GM18951 (cell line): ENCODE data around the gene PYGM.

ENCODE experiments used
- POLR2A ChIP-seq: IDR thresholded peaks from 4 replicates; pipeline ENCODE4 v1.6.1; 2011; ENCODE audit warnings: mild to moderate bottlenecking; ENCODE audit not compliant: insufficient read length, insufficient read depth; ENCODE audit errors: extremely low read depth
- in situ Hi-C: fragments of 300-500 bp; cut with MboI; formaldehyde crosslinking; loops from one replicate; pipeline ENCODE4 v1.12.0; 2022; ENCODE audit warnings: low sequenced_read_pairs, mixed read lengths, inconsistent platforms; ENCODE audit not compliant: unreplicated experiment

PYGM gene

DNA sequence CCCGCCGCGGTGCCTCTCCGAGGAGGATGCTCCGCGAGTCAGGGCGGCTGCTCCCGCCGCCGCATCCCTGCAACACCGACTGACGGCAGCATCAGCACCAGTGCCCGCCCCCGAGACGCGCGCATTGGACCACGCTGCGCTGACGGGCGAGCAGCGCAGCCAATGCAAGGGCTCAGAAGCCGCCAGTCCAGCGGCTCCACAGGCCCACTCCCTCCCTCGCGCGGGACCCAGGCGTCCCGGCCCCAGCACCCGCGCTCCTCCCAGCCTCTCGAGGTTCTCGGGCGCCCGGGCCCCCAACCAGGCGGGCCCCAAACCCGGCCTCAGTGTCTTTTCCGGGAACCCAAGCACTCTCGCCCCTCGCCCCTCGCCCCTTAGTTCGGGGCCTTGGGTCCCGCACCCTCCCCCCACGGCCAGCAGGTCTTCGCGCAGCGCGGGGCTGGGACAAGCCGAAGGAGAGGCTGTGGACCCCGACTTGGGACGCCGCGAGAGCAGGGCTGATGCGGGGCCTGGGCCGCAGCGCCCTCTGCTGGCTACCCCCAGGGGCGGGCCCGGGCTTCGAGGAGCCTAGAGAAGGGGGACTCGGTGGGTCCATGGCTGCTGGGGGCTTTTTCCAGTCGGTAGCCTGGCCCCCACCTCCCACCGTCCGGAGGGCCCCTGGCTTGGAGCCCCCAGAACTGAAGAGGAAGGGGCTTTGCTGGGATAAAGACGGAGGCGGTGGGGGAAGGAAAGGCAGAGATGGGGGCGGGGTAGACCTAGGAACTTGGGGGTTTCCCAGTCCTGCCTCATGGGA lies 36.5 kb downstream of the PYGM start, which contains the start of gene NRXN2:
NRXN2 (minus strand) TSS at position 81 of the 790 bp plus-strand sequence. CDS start 9,498 bp downstream, outside the sequence.
- peak; percentile 41 for TF ChIP-seq POLR2A
- in situ Hi-C loops = no loop called here

DNA sequence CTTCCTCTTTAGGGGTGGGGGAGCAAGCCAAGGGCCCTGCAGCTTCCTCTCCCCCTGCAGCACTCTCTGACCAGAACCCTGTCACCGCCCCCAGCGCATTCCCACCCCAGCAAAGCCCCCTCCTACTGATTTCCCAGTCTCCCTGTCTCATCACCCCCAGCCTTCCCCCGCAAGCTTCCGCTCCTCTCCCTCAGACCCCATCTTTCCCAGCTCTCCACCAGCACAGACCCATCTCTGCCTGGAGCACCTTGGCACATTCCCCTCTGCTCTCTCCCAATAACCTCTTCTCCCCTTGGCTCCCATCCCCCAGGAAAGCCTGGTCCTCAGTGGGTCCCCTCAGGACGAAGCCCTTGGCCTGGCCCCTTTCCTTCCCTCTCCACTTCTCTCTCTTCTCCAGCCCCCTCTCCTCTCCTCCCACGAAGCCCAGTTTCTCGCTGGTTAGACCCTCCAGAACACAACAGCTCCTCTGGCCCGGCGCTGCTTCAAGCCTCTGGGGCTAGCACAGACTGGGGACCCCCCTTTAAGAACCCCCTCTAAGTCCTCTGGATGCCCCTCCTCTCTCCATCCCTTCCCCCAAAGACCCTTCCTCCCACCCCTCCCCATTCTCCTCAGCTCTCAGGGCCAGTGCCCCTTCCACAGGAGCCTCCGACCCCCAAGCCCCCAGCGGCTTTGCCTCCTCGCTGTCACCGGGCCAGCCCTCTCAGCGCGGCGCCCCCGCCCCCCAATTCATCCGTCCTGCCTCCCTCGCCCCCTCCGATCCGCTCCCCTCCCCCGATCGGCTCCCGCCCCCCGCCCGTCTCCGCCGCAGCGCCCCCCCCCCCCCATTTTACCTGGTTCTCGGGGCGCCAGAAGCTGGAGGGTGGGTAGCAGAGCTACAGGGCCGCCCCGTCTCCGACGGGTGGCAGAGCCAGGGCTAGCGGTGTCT lies 37.4 kb downstream of the PYGM start:
- in situ Hi-C loops = no loop called here
- TF ChIP-seq POLR2A = no peak

DNA sequence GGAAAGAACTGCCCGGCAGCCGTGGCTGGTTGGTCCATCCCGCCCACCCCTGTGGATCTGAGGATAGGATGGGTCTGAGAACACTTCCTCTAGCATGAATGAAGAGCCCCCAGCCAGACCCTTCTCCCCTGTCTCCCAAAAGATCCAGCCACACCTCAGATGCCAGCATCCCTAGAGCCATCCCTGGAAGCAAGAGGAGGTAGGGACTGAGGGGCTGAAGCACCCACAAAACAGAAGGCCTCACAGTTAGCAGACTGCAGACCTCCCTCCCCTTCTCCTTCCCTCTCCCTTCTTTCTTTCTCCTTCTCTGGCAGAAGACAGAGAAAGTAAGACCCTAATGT lies 38.4 kb downstream of the PYGM start:
- no peak for TF ChIP-seq POLR2A

DNA sequence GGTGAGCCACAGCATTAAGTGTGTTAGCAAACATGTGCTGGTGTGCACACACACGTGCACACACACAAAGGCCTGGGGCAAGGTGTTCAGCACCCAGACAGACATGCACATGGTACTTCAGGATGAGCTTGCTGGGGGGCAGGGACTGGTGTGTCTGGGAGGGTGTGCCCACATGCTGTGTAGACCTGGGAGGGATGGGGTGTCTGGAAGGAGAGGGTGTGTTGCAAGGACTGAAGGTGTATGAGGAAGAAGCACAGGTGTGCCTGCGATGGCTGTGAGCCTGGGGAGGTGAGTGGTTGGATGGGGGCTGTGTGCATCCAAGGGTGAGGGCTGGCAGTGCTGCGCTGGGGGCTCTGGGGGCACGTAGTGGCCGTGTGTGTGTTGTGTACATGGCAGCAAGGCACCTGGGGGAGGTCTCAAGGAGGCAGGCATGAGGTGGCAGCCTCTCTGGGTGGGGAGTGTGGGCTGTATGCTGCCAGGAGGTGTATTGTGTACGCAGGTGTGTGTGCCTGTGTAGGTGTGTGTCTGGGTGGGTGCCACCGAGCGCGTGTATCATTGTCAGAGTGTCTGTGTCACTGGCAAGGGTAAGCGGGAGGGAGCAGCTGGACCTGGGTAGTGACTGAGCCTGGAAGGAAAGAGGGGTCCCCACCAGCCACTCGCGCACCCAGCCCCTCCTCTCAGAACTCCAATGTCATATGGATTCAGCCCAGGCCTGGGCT lies 39.0 kb downstream of the PYGM start:
- TF ChIP-seq POLR2A = no peak
- in situ Hi-C loops = no loop called here

More for the DNA sequence above, 38.4 kb downstream of the PYGM start:
- in situ Hi-C loops = no loop called here

DNA sequence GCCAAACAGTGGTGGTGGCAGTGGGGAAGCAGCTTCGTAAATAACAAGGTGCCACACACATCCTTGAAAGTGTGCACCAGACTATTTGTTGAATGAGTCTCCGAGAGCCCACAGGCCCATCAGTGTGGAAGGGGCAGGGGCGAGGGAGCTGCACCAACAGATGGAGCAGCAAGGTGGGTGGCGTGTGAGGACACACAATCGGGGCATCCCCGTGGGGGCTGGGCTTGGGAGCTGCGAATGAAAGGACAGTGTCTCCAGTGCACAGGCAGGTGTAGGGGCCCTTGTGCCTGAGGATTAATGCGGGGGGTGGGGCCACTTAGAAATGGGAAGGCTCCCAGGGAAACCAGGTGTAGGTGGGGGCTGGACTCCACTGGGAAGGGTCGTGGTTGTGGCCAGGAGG lies 39.6 kb downstream of the PYGM start:
- TF ChIP-seq POLR2A = no peak
- in situ Hi-C loops = no loop called here

DNA sequence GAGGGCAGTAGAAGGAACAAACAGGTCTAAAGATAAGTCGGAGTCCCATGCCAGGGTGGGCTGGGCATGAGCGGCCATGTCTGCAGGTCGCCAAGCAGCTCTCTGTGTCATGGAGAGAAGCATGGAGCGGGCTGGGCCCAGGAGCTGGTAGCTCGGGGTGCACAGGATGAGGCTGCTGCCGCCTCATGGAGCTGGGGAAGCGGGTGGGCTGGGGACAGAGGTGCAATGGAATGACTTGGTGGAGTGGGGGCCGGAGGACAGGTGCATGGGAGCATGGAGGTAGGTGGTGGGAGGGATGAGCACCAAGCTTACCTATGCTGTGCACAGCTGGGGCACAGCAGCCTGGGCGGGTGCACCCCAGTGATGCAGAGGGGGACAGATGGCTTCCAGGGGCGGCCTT lies 40.4 kb downstream of the PYGM start:
- in situ Hi-C loops = no loop called here
- TF ChIP-seq POLR2A = no peak

DNA sequence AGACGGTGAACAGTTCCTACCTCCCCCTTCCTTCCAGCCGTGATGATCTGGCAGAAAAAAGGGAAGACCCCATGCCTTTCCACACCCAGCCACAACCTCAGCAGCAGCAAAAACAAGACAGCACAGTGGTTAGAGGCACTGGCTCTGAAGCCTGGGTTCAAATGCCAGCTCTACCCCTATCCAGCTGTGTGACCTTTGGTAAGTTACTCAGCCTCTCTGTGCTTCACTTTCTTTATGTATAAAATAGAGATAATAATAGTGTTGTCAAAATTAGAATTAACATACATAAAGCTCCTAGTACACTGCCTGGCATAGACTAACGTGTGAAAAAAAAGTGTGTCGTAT lies 41.0 kb downstream of the PYGM start:
- TF ChIP-seq POLR2A = no peak

DNA sequence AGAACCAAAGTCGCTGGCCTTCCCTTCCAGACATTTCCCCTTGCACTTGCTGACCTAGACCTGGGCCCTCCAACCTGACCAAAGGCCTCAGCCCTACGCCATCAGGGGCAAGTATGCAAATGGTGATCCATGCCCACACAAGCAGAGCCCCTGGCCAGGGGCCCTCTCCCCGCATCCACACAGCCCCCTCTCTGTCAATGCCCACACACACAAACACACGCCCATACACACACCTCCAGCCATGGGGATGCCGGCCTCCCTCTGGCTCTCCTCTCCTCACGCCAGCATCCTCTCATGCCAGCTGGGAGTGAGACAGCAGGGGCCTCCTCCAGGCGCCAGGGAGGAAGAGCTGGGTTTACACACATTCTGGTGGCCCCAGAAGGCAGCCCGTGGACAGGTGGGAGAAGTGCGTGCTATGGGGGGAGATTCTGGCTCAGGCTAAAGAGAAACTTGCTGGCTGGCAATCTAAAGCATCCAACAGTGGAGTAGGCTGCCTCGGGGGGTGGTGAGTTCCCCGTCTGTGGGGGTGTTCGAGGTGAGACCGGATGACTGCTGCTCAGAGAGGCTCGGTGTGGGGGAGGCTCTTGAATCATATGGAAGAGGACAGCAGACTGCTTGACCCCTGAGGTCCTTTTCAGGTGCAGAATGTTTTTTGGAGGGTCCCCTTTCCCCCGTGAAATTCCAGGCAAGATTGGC lies 41.5 kb downstream of the PYGM start:
- in situ Hi-C loops = no loop called here
- TF ChIP-seq POLR2A = no peak

More for the DNA sequence above, 41.0 kb downstream of the PYGM start:
- in situ Hi-C loops = no loop called here

DNA sequence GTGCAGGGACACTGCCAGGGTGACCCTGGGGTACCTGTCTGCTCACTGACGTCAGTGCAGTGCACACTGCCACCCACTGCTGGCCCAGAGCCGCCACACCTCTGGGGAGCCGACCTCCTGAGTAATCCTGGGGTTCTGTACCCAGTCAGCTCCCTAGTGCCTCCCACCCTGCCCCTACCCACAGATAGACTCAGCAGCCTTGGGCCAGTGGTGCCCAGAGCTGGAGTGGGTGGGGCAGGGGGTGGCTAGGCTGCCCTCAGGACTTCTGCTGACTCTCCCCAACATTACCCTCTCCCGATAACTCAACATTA lies 42.6 kb downstream of the PYGM start:
- in situ Hi-C loops = no loop called here
- TF ChIP-seq POLR2A = no peak

DNA sequence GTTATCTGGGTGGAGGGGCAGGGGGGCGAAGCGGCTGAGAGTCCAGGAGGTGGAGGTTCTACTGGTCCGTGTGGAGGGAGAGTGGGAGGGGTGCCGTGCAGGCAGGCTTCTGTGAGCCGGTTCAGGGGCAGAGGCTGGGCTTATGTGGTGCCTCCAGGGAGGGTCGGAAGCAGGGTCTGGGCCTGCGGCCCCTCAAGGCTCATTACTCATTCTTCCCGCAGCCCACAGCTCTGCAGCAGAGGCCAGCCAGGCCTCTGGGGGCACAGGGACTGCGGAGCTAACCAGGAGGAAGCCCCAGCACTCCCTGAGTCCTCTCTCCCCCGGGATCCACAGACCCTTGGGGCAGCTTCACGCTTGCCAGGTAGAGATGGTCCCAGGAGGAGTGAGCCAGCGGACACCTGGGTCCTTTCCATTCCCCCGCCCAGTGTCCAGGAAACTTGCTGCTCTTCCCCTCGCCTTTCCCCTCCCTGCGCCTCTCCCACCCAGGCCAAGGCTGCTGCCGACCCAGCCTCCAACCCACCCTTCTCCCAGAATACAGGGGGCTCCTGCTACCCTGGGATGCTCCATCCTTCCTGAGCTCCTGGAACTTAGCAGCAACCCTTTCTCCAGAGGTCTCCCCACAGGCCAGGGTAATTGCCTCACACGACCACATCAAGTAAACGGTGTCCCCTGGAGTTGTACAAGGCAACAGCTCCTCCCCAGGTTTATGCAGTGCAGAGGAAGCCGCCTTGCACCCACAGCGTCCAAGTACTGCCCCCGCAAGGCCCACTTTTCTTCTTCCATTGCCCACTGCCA lies 43.1 kb downstream of the PYGM start:
- TF ChIP-seq POLR2A = no peak
- in situ Hi-C loops = no loop called here

DNA sequence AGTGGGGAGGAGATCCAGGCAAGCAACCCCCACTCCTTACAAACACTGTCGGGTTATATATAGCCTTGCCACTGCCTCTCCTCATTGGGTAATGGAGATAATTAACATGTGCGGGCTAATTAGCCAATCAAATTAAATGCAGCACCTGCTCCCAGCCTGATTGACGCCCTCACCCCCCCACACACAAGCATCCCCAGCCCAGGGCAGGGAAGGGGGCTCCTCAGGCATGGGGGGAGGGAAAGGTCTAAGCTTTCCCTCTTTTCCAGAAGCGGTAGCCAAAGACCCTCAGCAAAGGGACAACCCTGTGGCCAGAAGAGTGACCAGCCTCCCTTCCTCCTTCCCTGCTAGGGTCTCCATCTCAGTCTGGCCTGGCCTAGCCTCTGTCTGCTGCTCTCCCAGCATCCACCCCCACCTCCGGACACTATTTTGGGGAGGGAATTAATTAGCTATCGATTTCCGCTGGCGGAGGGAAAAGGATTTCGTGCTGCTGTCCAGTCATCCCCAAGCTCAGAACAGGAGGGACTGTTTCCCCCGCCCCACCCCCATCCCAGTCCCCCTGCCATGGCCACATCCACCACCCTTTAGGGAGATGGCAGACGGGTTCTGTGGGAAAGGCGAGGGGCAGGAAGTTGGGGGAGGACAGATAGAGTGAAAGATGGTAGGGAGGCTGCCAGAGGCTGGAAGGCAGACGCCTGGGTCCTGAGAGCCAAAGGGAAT lies 43.9 kb downstream of the PYGM start:
- in situ Hi-C loops = no loop called here
- no peak for TF ChIP-seq POLR2A

DNA sequence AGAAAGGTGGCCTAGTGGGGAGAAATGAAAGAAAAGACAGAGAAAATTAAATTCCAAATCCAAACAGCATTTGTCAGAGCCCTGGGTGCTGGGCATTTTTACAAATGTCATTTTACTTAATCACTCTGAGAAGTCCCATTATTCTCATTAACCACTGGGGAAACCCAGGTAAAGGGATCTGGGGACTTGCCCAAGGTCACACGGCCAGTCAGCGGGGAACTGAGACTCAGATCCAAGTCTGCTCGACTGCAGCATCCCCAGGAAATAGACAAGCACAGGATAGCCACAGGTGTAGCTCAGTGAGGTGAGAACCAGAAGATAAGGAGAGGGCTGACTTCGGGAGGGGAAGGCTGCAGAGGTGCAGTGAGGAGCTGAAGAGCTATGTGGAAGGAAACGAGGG lies 44.7 kb downstream of the PYGM start:
- in situ Hi-C loops = no loop called here
- TF ChIP-seq POLR2A = no peak
